Ishikawa (cell line): ENCODE data around the gene RMI2.

Source experiments
- CEBPB ChIP-seq: IDR thresholded peaks from 2 replicates; pipeline ENCODE4 v1.6.1; 2012
- CREB1 ChIP-seq: IDR thresholded peaks from 2 replicates; pipeline ENCODE4 v1.6.1; 2012; ENCODE audit warnings: low read depth
- EGR1 ChIP-seq: IDR thresholded peaks from 2 replicates; pipeline ENCODE4 v1.6.1; 2012
- EP300 ChIP-seq: IDR thresholded peaks from 2 replicates; pipeline ENCODE4 v1.6.1; 2012; ENCODE audit warnings: borderline replicate concordance
- FOXM1 ChIP-seq: IDR thresholded peaks from 2 replicates; pipeline ENCODE4 v1.6.1; 2012; ENCODE audit warnings: low read depth, borderline replicate concordance
- NFIC ChIP-seq: IDR thresholded peaks from 2 replicates; pipeline ENCODE4 v1.6.1; 2012
- RAD21 ChIP-seq: IDR thresholded peaks from 2 replicates; pipeline ENCODE4 v1.6.1; 2012; ENCODE audit warnings: low read depth
- TAF1 ChIP-seq: IDR thresholded peaks from 2 replicates; pipeline ENCODE4 v1.6.1; 2012; ENCODE audit warnings: low read depth, mild to moderate bottlenecking
- TCF12 ChIP-seq: IDR thresholded peaks from 2 replicates; pipeline ENCODE4 v1.6.1; 2012; ENCODE audit warnings: low read depth
- TEAD4 ChIP-seq: IDR thresholded peaks from 2 replicates; pipeline ENCODE4 v1.6.1; 2012
- YY1 ChIP-seq: IDR thresholded peaks from 2 replicates; pipeline ENCODE4 v1.6.1; 2012; ENCODE audit warnings: low read depth
- TF ChIP-seq, protein P1 (sequence below): IDR thresholded peaks from 2 replicates; pipeline ENCODE4 v1.6.1; 2012
- TF ChIP-seq, protein P2 (sequence below): IDR thresholded peaks from 2 replicates; pipeline ENCODE4 v1.6.1; 2012
- TF ChIP-seq, protein P3 (sequence below): IDR thresholded peaks from 2 replicates; pipeline ENCODE4 v1.6.1; 2012; ENCODE audit warnings: low read depth, mild to moderate bottlenecking

DNA sequence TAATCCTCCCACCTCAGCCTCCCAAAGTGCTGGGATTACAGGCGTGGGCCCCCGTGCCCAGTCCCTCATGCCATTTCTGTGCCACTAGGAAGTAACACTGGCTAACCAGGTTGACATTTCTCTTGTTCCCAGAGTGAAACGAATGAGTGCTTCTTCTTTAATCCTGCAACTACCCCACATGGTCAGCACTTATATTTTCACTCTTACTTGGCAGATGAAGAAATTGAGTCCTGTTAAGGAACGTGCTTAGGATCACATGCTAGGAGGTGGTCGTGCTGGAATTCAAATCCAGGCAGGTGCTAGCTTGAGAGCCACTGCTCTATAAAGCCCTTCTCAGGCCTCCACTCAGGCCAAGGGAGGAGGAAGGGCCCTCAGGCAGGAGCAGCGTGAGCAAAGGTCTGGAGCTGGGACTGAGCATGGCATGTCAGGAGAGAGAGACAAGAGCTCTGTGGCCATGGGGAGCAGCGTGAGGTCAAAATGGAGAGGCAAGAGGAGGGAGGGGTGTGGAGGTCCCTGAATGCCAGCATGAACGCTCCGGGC is 18.5 kb upstream of the RMI2 start:
- TF ChIP-seq CREB1 (no peak), TEAD4 (no peak), TAF1 (no peak), YY1 (no peak), EP300 (no peak), CEBPB (no peak), FOXM1 (no peak), RAD21 (no peak), NFIC (no peak), TCF12 (no peak), EGR1 (no peak)
- TF ChIP-seq, protein P1, sequence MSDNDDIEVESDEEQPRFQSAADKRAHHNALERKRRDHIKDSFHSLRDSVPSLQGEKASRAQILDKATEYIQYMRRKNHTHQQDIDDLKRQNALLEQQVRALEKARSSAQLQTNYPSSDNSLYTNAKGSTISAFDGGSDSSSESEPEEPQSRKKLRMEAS, result no peak
- TF ChIP-seq, protein P2, sequence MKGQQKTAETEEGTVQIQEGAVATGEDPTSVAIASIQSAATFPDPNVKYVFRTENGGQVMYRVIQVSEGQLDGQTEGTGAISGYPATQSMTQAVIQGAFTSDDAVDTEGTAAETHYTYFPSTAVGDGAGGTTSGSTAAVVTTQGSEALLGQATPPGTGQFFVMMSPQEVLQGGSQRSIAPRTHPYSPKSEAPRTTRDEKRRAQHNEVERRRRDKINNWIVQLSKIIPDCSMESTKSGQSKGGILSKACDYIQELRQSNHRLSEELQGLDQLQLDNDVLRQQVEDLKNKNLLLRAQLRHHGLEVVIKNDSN, result no peak
- TF ChIP-seq, protein P3, sequence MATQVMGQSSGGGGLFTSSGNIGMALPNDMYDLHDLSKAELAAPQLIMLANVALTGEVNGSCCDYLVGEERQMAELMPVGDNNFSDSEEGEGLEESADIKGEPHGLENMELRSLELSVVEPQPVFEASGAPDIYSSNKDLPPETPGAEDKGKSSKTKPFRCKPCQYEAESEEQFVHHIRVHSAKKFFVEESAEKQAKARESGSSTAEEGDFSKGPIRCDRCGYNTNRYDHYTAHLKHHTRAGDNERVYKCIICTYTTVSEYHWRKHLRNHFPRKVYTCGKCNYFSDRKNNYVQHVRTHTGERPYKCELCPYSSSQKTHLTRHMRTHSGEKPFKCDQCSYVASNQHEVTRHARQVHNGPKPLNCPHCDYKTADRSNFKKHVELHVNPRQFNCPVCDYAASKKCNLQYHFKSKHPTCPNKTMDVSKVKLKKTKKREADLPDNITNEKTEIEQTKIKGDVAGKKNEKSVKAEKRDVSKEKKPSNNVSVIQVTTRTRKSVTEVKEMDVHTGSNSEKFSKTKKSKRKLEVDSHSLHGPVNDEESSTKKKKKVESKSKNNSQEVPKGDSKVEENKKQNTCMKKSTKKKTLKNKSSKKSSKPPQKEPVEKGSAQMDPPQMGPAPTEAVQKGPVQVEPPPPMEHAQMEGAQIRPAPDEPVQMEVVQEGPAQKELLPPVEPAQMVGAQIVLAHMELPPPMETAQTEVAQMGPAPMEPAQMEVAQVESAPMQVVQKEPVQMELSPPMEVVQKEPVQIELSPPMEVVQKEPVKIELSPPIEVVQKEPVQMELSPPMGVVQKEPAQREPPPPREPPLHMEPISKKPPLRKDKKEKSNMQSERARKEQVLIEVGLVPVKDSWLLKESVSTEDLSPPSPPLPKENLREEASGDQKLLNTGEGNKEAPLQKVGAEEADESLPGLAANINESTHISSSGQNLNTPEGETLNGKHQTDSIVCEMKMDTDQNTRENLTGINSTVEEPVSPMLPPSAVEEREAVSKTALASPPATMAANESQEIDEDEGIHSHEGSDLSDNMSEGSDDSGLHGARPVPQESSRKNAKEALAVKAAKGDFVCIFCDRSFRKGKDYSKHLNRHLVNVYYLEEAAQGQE, result no peak
